NCI-H2196 (cell line): ENCODE measurements around the gene DAW1.
"Not testable (repeated sequence)": the region's sequence is repeated elsewhere in the genome, so short reads cannot be mapped to it uniquely, and the experiment has no call there.

Experiments used
- DNase-seq: peaks from one replicate; lab custom pipeline; 2025; ENCODE audit not compliant: unreplicated experiment; lab: John Stamatoyannopoulos, UW

DAW1 gene

DNA sequence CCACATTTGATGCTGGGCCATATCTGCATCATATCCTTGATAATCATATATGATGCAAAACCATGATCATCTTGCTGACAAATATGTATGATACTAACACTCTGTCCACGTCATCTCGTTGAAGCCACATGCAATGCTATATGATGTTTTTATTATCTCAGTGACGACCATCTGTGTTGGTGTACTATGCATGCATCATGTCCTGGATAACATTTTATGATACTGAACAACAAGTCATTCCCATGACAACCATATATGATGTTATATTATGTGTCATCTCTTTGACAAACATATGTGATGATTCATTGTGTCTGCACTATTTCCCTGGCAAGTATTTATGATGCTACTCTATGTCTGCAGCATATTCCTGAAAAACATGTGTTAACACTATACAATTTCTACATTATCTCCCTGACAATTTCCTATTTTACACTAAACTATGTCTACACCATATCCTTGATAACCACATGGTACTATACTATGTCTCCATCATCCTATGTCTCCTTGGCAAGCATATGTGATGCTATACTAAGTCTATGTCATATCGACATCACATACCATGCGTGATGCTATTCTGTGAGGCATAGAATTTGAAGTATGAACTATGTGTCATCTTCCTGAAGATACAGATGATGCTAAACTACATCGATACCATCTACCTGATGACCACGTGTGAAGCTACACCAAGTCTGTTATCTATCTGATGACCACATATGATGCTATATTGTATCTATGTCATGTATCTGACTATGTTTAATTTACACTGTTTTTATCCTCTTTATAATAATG lies 37.0 kb downstream of the DAW1 start:
- DNase-seq = no peak

DNA sequence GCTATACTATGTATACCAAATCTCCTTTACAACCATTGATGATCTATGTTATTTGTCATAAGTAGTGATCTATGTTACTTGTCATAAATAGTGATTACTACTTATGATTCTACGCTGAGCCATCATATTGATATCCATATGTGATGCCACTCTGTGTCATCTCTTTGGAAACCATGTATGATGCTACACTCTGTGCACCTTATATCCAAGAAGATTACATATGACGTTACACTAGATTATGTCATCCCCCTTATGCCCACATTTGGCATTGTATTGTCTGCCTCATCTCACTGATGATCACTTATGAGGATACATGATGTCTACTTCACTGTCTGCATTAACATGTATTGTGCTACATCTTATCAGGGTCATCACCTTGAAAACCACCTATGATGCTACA lies 42.9 kb downstream of the DAW1 start:
- DNase-seq = no peak

DNA sequence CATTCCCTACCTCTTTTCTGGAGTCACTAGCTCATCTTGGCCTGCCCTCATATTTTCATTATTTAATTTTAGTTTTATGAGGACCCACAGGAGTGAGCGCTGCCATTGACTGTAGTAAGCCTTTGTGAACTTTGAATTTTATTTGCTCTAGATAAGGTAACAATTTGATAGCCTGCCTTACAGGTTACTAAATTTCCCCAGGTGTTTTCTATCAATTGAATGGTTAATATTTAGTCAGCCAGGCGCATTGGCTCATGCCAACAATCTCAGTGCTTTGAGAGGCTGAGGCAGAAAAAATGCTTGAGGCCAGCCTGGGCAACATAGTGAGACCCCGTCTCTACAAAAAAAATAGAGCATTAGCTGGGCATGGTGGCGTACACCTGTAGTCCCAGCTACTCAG lies 50.2 kb downstream of the DAW1 start:
- no peak for DNase-seq

- no peak for DNase-seq
Measured at GRCh38 chr2:227932001-227932400, 60.6 kb downstream of the DAW1 start.

- no peak for DNase-seq
Measured at GRCh38 chr2:227932403-227932802, 61.0 kb downstream of the DAW1 start.

- no peak for DNase-seq
Measured at GRCh38 chr2:227933884-227934283, 62.5 kb downstream of the DAW1 start.

DNA sequence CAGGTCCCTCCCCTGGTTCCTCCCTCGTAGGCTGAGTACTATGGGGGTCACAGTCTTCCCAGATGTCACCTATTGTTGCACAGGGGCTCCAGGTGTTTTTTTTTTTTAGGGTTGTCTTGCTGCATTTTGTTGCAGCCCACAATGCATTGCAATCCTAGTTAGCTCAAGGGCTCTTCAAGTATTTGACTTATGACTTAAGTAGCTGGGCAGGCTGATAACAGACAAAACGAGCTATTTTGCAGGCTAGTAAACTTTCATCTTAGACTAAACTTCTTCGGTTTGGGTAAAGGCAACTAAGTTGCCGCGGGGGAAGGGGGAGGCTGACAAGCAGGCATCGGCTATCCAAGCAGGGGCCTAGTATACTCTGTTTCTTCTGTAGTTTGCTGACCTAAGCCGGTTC lies 64.8 kb downstream of the DAW1 start:
- DNase-seq = not testable (repeated sequence)

DNA sequence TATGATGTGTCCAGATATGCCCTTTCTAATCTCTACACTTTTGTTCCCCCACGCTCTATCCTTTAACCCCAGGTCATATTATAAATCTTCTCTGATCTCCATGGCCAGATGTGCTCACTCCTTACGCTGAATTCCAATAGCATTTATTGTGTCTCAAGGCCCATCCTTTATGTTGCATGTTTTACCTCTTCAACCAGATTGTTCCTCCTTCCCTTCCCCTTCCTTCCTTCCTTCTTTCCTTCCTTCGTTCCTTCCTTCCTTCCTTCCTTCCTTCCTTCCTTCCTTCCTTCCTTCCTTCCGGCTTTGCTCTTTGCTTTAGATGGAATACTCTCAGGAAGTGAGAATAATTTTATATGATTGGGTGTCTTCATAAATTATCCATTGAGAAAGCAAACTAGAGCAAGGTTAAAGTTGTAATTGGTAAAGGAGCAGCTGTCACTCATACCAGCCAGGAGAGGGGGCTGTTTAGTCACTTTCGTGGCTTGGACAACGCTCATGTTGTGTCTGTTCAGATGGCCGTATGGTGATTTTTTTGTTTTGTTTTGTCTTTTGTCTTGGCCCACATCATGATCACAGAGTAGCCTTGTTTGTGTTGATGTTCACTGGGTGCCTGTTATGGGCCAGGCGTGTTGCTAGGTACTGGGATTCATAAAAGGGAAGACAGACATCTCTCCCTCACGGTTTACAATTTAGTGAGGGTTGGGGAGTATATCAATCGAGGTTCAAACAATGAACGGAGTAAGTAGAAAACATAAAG lies 68.0 kb downstream of the DAW1 start:
- DNase-seq = peak; percentile 26

- no peak for DNase-seq
Measured at GRCh38 chr2:227942021-227942420, 70.6 kb downstream of the DAW1 start.

DNA sequence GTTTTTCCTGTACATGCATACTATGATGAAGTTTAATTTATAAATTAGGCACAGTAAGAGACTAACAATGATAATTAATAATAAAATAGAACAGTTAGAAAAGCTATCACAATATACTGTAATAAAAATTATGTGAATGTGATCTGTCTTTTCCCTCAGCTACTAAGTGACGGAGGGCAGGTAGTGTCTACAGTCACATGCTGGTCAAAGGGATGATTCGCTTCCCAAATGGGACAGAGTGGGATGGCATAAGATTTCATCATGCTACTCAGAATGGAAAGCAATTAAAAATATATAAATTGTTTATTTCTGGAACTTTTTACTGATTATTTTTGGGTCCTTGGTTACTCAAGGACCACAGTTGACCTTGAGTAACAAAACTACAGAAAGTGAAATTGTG lies 71.5 kb downstream of the DAW1 start:
- DNase-seq = no peak

DNA sequence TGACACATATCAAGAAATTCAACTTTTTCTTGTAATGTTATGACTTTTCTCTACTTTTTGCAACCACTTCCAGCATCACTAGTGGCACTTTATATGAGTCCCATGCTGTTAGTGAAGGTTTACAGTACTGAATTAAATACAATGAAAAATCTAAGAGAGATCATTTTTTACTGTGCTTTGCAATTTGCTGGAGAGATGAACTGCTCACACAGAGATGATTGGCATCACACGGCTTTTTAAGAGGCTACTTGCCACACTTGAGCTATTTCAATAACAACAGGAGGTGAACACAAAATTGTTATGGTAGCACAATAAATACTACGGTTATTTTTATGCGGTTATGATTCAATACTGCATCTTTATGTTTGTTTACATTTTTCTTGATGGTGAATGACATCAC lies 88.9 kb downstream of the DAW1 start:
- no peak for DNase-seq

DNA sequence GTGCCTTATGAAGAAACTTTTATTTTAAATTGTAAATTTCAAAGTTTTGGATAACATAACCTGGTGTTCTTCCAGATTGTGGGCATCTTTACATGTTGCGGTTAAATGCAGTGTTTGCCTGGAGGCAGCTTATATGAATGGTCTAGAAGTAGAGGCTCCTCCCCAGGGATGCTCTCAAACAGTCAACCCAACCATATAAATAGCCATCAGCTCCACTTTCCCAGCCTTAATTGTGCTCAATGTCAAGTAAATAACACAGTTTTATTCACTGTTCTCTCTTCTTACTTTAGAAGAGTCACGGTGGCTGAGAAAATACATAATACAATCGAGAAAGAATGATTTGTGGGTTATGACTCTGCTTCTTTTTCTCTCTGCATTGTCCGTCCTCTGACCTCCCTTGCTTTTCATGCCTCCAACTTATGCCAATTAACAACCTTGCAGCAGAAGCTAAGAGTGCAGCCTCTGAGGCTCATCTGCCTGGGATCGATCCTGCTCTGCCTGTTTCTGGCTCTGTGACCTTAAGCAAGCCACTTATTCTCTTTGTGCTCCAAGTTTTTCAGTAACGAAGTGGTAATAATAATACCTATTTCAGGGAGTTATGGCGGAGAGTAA lies 100.3 kb downstream of the DAW1 start:
- DNase-seq = no peak

GRCh38 chr2:227973241-227973640 lies 101.8 kb downstream of the DAW1 start:
- DNase-seq = no peak
